NB4 (cell line): ENCODE measurements around the gene MAP3K8.
"Not testable (repeated sequence)": the region's sequence is repeated elsewhere in the genome, so short reads cannot be mapped to it uniquely, and the experiment has no call there.

Experiments used
- CTCF ChIP-seq: IDR thresholded peaks from one replicate; pipeline ENCODE4 v1.5.1; 2012; ENCODE audit warnings: low read depth, low read length
- POLR2A ChIP-seq: IDR thresholded peaks from 2 replicates; pipeline ENCODE4 v1.6.1; 2011; ENCODE audit warnings: mild to moderate bottlenecking; ENCODE audit not compliant: insufficient read length; ENCODE audit errors: extremely low read depth

GRCh38 chr10:30475515-30475914 is 41.5 kb downstream of the MAP3K8 start:
- TF ChIP-seq POLR2A, CTCF: not testable (repeated sequence)
